T-helper 17 cell (primary cell): ENCODE measurements around the gene DNAJC11. TPM values are rescaled to one million over a fixed set of nuclear protein-coding genes. Genes with fewer than 3 reads are reported as not detected.

ENCODE experiments used
- ATAC-seq: fragments of 150-1000 bp; cut with Tn5 transposase; 2 replicates; pipeline ENCODE4 v1.10.0; 2021; ENCODE audit warnings: mild to moderate bottlenecking, moderate library complexity
- DNase-seq, 3 donors: peaks; one replicate each; pipeline versions ENCODE4 v3.0.0 to v3.0.0-alpha.2; 2020 to 2021
- H3K9me3 ChIP-seq: one replicate; pipeline ENCODE4 v1.7.0; 2013; ENCODE audit warnings: low read length, mild to moderate bottlenecking; ENCODE audit not compliant: control insufficient read depth, poor library complexity, severe bottlenecking
- H3K27ac Mint-ChIP-seq: one replicate; pipeline ENCODE4 v1.8.0; 2022; ENCODE audit warnings: mild to moderate bottlenecking, moderate library complexity, mixed read lengths
- H3K27me3 Mint-ChIP-seq: one replicate; pipeline ENCODE4 v1.8.0; 2022; ENCODE audit warnings: mixed read lengths
- H3K36me3 Mint-ChIP-seq: one replicate; pipeline ENCODE4 v1.8.0; 2022; ENCODE audit warnings: low read depth, mixed read lengths
- H3K4me1 Mint-ChIP-seq: one replicate; pipeline ENCODE4 v1.8.0; 2022; ENCODE audit warnings: mild to moderate bottlenecking, mixed read lengths
- H3K4me3 Mint-ChIP-seq: one replicate; pipeline ENCODE4 v1.8.0; 2022; ENCODE audit warnings: mild to moderate bottlenecking, moderate library complexity, mixed read lengths
- total RNA-seq, 4 donors: library from RNA in 2 of 4; stranded (reverse) in 2 of 4; gene quantifications; one replicate each; pipeline ENCODE4 v1.2.3 and lab custom pipeline; 2022 to 2026

The DNAJC11 gene
- total RNA-seq, 2 donors from 2014 or later, result 38.2 to 39.3 TPM

DNA sequence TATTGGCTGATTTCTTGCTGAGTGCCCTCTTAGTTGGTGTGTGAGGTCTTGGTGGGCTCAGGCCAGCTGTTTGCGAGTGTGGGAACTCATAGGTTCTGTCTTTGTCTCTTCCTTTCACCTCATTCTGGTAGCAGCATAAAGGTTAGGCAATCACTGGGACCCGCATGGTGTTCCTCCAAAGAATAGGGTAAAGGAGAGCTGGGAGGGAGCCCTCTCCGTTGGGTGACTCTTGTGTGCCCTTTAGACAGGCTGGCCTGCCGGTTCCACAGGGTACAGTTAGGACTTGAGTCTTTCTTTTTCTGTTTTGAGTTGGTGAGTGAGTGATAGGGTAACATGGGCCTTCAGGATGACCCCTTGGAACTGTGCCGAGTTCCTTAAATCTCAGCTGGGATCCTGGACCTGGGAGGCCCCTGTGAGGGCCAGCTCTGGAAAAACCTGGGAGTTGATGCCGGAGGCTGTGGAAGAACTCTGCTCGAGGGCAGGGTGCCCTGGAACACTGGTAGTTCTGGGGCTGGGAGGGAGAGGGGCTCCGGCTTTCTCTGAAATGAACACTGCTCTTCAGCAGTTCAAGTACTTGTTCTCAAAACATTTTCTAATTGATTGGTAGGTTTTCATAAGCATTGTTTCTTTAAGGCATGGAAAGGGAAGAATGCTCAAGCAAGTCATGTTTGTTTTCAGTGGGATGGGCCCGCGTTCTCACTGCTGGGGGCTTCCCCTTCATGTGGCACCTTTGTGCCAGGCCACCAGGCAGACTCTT, 79.0 kb downstream of the DNAJC11 start:
- no peak overlapping the region for H3K4me3 Mint-ChIP-seq
- DNase-seq (no peak), ATAC-seq (no peak)
- peaks cover under 1% of the 10 kb centered on the region for H3K36me3 Mint-ChIP-seq
- H3K9me3 ChIP-seq, result no peaks in the 10 kb centered on the region
- peaks cover 19% of the 10 kb centered on the region for H3K4me1 Mint-ChIP-seq
- H3K27ac Mint-ChIP-seq, result no peak overlapping the region
- no peaks in the 10 kb centered on the region for H3K27me3 Mint-ChIP-seq

DNA sequence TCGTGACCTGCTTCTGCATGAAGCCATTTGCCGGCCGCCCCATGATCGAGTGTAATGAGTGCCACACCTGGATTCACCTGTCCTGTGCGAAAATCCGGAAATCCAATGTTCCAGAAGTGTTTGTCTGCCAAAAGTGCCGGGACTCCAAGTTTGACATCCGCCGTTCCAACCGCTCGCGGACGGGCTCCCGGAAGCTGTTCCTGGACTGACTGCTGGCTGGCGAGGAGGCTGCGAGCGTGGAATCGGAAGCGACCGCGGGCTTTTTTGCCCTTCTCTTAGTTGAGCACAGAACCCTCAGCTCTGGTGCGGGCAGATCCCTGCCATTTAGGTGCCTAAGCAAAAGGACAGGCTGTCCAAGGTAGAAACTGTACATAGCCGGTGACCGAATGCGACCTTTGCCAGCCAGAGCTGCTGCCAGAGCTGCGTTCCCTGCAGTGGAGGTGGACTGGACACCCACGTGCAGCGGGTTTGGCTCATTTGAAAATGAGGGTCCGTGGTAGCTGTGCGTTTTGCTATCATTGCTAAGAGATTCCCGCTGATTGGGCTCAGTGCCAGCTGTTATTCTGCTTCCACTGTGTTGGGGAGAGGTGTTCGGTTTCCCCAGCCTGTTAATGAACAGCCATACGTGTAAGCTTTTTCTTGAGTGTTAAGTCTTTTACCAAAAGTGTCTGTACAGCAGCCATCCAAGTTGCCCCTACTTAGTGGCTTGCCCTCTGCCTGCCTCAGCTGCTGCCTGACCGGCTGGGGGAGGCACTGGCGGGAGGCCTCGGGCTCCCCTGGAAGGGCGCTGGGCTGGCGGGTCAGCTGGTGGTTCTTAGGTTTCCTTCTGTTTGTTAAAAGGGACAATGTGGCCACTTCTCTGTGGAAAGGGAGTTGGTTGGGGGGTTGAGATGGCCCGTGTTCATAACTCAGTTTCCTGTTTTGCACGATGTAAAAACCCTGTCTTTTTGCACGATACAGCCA, 79.9 kb downstream of the DNAJC11 start:
- Mint-ChIP-seq H3K27ac (no peak overlapping the region), H3K4me1 (peaks cover 12% of the 10 kb centered on the region), H3K36me3 (no peaks in the 10 kb centered on the region), H3K27me3 (no peaks in the 10 kb centered on the region), H3K4me3 (no peak overlapping the region)
- DNase-seq (no peak), ATAC-seq (no peak)
- H3K9me3 ChIP-seq, result no peaks in the 10 kb centered on the region

DNA sequence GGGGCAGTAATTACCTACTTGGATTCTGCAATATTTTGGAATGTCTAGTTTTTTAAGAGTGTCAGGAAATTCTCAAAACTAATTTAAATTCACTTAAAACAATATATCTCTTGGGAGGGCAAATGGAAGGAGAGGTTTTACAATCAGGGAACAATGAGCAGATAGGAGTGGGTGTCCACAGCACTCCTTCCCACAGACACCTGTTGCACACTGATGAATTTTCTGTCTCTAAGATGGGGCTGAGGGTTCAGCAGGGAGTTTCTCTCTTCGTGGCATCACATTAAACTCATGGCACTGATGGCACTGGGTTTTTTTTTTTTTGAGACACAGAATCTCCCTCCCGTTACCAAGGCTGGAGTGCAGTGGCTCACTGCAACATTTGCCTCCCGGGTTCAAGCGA, 82.6 kb downstream of the DNAJC11 start:
- Mint-ChIP-seq H3K36me3 (no peaks in the 10 kb centered on the region), H3K27ac (no peak overlapping the region), H3K4me3 (no peak overlapping the region), H3K4me1 (peaks cover 12% of the 10 kb centered on the region), H3K27me3 (no peaks in the 10 kb centered on the region)
- ATAC-seq (no peak), DNase-seq (no peak)
- no peaks in the 10 kb centered on the region for H3K9me3 ChIP-seq

DNA sequence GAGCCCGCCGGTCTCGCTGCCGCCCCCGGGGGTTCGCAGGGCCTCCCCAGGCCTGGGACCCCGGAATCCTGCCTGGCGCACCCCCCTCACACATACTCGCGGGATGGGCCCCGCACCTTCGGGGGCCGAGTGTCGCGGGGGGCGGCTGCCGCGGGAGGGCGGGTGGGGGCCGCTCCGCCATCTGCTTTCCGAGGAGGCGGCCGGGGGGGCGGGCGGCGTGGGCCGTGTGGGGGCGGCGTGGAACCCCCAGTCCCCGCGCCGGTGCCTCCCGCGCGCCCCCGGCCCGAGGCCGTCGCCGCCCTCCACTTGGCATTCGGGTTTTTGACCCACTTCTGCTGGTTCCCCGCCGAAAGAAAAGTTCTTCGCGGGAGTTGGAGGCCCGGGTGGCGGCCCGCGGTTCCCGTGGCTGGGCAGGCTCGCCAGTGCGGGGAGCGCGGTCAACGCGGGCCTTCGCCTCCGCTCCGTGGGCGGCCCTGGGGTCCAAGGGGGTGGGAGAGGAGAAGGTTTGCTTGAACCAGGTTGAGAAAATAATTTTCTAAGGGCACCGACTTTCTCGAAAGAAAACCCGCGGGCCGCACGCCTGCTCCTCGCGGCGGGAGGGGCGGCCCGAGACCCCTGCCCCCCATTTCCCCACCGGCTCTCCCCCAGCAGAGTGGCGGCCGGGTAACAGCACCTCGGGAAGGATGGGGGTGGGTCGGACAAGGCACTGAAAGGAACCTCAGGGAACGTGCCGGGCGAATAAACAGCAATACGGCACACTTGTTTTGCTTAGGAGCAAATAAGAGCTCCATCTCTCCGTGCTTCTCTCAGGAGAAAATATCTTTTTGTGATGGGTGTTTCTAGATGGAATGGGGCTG, 86.5 kb downstream of the DNAJC11 start:
- DNase-seq, result no peak
- no peaks in the 10 kb centered on the region for H3K9me3 ChIP-seq
- no peak for ATAC-seq
- H3K27ac Mint-ChIP-seq, result peak overlapping the region; percentile 63
- peak overlapping the region; percentile 62 for H3K4me3 Mint-ChIP-seq
- H3K27me3 Mint-ChIP-seq, result no peaks in the 10 kb centered on the region
- H3K4me1 Mint-ChIP-seq, result peaks cover 22% of the 10 kb centered on the region
- no peaks in the 10 kb centered on the region for H3K36me3 Mint-ChIP-seq

DNA sequence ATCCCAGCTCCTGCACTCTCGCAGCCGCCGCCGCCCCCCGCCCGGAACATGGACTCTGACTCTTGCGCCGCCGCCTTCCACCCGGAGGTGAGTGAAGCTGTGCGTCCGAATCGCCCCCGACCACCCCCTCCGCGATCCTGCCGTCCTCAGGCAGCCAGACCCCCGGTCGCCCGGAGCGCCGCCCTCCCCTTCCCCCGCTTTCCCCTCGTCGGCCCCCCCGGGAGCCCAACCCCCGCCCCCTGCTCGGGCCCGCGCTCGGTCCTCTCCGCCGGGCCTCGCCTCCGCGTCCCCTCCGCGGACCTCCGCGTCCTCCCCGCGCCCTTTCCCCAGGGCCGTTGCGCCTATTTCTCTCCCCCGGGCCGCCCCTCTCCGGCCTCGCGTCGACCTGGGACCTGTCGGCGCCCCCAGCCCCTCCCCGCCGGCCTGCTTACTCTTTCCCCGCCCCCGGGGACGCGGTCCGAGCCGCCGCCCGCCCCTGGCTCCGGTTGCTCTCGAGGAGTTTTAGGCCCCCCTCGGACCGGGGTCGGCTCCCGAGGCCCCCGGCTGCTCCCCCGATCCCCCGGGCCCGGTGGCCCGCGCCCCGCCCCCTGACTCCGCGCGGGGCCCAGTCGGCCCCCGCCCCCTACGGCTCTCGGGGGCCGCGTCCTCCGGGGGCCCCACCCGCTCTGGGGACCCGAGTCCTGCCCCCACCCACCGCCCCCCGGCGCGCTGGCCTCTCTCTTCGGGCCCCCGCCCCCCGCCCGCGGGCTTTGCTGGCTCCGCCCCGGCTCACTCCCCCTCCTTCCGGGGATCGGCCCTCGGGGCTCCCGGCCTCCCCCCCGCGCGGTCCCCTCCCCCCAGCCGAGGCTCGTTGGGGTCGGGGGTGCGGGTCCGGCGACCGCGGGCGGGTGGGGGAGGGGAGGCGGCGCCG, 87.3 kb downstream of the DNAJC11 start:
- H3K9me3 ChIP-seq, result no peaks in the 10 kb centered on the region
- Mint-ChIP-seq H3K4me1 (peaks cover 21% of the 10 kb centered on the region), H3K27ac (no peak overlapping the region), H3K4me3 (peak overlapping the region; percentile 92), H3K36me3 (no peaks in the 10 kb centered on the region), H3K27me3 (no peaks in the 10 kb centered on the region)
- DNase-seq (peak in 2 of 3 donors; percentile 61 to 62), ATAC-seq (no peak)

DNA sequence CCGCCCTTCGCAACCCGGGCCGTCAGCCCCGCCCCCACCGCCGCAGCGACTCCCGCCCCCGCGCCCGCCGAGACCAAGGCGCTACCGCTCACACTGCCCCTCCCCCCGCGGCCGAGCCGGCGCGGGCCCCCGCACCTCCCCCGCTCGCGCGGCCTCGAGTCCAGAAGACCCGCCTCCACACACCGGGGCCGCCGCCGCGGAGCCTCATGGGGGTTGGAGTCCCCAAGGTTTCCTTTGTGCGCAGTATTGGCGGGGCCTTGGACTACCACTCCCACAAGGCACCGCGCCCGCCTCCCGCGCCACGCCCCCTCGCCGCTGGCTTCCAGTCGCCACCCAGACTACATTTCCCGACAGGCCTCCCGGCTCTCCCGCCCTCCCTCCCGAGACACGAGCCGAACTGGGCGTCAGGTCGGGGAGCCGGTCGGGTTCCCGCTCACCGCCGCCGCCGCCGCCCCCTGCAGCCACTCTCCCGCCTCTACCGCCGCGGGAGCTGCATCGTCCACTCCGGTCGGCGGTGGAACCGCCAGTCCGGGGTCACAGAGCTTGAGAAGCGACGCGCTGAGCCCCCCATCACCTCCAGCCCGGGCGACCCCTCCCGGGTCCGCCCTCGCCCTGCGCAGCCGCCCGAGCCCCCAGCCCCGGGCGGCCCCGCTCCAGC, 88.1 kb downstream of the DNAJC11 start, which contains the start of gene PHF13:
PHF13 (plus strand) TSS at position 371 of the 658 bp plus-strand sequence. CDS start 336 bp downstream, outside the sequence.
- no peaks in the 10 kb centered on the region for H3K36me3 Mint-ChIP-seq
- no peaks in the 10 kb centered on the region for H3K27me3 Mint-ChIP-seq
- ATAC-seq (peak; percentile 98), DNase-seq (peak; percentile 98 to 99 (median 99))
- H3K4me1 Mint-ChIP-seq, result peaks cover 21% of the 10 kb centered on the region
- H3K4me3 Mint-ChIP-seq, result peak within 1 kb of the TSS; percentile 92
- peak within 1 kb of the TSS; percentile 74 for H3K27ac Mint-ChIP-seq
- no peaks in the 10 kb centered on the region for H3K9me3 ChIP-seq

DNA sequence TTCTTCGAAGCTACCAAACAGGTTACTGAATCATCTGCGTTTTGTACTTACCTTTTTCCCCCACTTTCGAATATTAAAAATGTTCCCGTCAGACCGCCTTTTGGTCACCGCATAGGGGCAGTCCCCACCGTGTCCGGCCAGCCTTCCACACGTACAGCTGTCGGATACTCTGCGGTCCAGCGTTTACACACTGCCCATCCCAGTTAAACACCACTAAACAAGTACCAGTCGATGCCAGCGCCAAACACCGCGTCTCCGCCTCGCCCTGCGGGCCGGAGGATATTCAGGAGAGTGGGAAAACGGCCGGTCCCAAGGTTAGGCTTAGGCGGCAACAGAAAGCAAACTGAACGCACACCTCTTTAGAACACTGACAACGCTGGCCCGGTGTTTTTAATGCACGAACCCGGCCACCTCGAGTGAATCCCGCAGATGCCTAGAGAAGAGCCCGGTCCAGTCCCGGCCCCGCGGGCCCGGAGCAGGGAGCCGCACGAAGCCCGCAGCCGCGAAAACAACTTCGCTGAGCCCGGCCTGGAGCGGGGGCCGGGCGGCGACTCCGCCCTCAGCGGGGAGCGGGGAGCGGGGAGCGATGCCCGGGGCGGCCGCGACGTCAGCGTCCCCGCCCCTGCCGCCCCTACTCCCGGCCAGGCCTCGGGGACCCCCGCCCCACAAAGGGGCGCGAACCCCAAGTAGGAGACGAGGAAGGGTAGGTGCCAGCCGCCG, 88.8 kb downstream of the DNAJC11 start:
- Mint-ChIP-seq H3K36me3 (no peaks in the 10 kb centered on the region), H3K4me3 (peak overlapping the region; percentile 92), H3K27ac (peak overlapping the region; percentile 74), H3K4me1 (peaks cover 21% of the 10 kb centered on the region), H3K27me3 (no peaks in the 10 kb centered on the region)
- no peaks in the 10 kb centered on the region for H3K9me3 ChIP-seq
- DNase-seq (no peak), ATAC-seq (peak; percentile 38)

DNA sequence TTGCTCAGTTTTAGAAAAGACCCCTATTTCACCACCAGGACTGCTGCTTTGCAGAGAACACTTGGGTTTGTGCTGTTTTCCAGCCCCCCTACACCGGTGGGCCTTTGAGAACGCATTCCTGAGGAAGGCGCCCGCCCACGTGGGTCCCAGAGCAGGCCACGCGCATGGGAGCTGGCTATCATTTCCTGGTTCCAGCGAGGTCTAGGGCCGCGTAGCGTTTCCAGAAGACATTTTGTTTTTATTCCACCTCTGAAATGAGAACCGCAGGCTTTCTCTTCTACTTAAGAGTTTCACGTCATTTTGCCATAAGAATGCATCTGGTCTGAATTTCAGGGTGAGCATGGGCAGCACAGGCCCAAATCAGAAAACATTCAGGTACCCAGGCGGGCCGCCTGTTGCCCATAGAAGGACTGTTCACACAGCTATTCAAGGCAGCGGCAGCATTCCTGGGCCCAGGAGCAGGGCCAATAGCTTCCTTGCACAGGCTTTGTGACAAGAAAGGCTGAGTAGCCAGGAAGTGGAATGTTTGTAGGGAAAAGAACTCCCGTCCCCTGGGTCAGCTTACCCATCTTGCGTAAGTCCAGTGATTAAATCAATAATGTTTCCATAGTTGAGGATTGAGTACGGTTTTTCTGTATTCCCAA, 97.6 kb downstream of the DNAJC11 start:
- H3K4me1 Mint-ChIP-seq, result peaks cover 13% of the 10 kb centered on the region
- no peaks in the 10 kb centered on the region for H3K27me3 Mint-ChIP-seq
- H3K4me3 Mint-ChIP-seq, result peak overlapping the region; percentile 90

DNA sequence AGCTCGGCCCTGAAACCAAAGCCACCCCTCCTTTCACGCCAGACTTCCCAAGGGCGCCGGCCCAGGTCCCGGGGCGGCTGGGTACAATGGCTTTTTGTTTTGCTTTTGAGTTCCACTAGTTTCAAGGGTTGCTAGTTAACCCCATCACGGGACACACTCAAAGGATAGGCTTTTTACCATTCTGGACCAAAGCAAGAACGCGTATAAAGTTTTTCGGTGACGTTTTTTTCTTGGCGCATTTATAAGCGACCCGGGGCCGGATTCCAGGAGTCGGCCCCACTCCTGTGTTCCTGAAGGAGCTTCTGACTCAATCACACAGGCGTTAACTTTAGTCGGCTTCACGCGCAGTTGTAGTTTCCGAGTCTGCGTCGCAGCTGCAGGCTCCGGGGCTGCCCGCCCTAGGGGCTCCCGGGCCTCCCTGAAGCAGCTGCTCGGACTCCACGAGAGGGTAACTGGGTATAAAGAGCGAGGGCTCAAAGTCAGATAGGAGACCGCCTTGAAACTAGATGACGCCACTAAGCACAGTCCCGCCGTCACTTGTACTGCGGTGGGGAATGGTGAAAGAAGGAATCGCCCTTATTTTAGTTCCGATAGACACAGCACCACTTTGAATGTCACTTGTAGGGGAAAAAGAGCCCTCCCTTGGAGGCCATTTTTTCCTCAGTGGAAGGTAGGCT, 98.2 kb downstream of the DNAJC11 start:
- no peaks in the 10 kb centered on the region for H3K36me3 Mint-ChIP-seq
- DNase-seq, result peak in 1 of 3 donors; percentile 41
- ATAC-seq, result peak; percentile 54
- H3K27me3 Mint-ChIP-seq, result no peaks in the 10 kb centered on the region
- peak overlapping the region; percentile 91 for H3K27ac Mint-ChIP-seq
- no peaks in the 10 kb centered on the region for H3K9me3 ChIP-seq
- H3K4me3 Mint-ChIP-seq, result peak overlapping the region; percentile 90
- H3K4me1 Mint-ChIP-seq, result peaks cover 16% of the 10 kb centered on the region

More for the DNA sequence above, 97.6 kb downstream of the DNAJC11 start:
- Mint-ChIP-seq H3K36me3 (no peaks in the 10 kb centered on the region), H3K27ac (peak overlapping the region; percentile 91)
- H3K9me3 ChIP-seq, result no peaks in the 10 kb centered on the region
- ATAC-seq (no peak), DNase-seq (no peak)

DNA sequence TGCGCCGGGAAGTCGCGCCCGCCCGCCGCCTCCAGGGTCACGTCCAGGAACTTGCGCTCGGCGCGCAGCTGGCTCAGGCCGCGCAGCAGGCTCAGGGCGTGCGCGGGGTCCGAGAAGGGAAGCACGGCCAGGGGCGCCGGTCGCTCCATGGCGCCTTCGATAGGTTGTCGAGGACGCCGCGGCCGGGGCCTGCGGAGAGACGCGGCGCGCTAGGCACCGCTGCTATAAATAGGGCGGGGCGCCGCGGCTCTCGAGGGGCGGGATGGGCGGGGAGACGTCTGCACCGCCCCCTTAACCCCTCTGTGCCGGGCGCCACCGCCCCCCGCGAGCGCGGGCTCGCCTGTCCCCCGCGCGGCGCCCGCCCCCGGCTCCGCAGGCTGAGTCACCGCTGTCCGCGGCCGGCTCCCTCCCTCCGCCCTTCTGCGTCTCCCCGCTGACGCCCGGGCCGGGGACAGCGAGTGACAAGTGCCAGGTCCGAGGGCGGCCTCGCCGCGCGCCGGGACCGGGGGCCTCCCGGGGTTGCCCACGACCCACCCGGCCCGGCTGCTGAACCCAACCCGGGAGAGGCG, 98.9 kb downstream of the DNAJC11 start, which contains the start of gene KLHL21:
KLHL21 (minus strand) TSS at position 201 of the 569 bp plus-strand sequence; CDS start at position 149, 52 bp downstream.
- H3K9me3 ChIP-seq, result no peaks in the 10 kb centered on the region
- peaks cover 16% of the 10 kb centered on the region for H3K4me1 Mint-ChIP-seq
- H3K36me3 Mint-ChIP-seq, result no peaks in the 10 kb centered on the region
- H3K27me3 Mint-ChIP-seq, result no peaks in the 10 kb centered on the region
- peak; percentile 63 to 82 (median 82) for DNase-seq
- peak; percentile 67 for ATAC-seq
- H3K4me3 Mint-ChIP-seq, result peak within 1 kb of the TSS; percentile 98
- H3K27ac Mint-ChIP-seq, result peak within 1 kb of the TSS; percentile 91
